Effector memory CD4-positive, alpha-beta T cell (primary cell): ENCODE data around the gene ADAD2.
"Not testable (repeated sequence)": the region's sequence is repeated elsewhere in the genome, so short reads cannot be mapped to it uniquely, and the experiment has no call there.

ENCODE experiments used
- DNase-seq, 3 donors: peaks; one replicate each; pipeline ENCODE4 v3.0.0-alpha.2; 2020
- H3K27ac ChIP-seq: 2 replicates; pipeline ENCODE4 v1.7.0; 2013; ENCODE audit warnings: mild to moderate bottlenecking, low read length, moderate library complexity; ENCODE audit not compliant: insufficient read depth, poor library complexity, severe bottlenecking
- H3K27me3 ChIP-seq: replicated peaks from 2 replicates; pipeline ENCODE4 v1.7.0; 2013; ENCODE audit warnings: mild to moderate bottlenecking, low read length; ENCODE audit not compliant: insufficient read depth, control insufficient read depth, poor library complexity, severe bottlenecking
- H3K36me3 ChIP-seq: 2 replicates; pipeline ENCODE4 v1.7.0; 2013; ENCODE audit warnings: mild to moderate bottlenecking, low read length, moderate library complexity; ENCODE audit not compliant: control insufficient read depth, insufficient read depth
- H3K4me1 ChIP-seq: 2 replicates; pipeline ENCODE4 v1.7.0; 2013; ENCODE audit warnings: low read length, mild to moderate bottlenecking; ENCODE audit not compliant: control insufficient read depth, insufficient read depth, poor library complexity, severe bottlenecking
- H3K4me3 ChIP-seq: 2 replicates; pipeline ENCODE4 v1.7.0; 2013; ENCODE audit warnings: low read length, low read depth, mild to moderate bottlenecking; ENCODE audit not compliant: insufficient read depth, poor library complexity, severe bottlenecking
- H3K9me3 ChIP-seq: 2 replicates; pipeline ENCODE4 v1.7.0; 2013; ENCODE audit warnings: mild to moderate bottlenecking, low read length, moderate library complexity; ENCODE audit not compliant: control insufficient read depth

Gene ADAD2

DNA sequence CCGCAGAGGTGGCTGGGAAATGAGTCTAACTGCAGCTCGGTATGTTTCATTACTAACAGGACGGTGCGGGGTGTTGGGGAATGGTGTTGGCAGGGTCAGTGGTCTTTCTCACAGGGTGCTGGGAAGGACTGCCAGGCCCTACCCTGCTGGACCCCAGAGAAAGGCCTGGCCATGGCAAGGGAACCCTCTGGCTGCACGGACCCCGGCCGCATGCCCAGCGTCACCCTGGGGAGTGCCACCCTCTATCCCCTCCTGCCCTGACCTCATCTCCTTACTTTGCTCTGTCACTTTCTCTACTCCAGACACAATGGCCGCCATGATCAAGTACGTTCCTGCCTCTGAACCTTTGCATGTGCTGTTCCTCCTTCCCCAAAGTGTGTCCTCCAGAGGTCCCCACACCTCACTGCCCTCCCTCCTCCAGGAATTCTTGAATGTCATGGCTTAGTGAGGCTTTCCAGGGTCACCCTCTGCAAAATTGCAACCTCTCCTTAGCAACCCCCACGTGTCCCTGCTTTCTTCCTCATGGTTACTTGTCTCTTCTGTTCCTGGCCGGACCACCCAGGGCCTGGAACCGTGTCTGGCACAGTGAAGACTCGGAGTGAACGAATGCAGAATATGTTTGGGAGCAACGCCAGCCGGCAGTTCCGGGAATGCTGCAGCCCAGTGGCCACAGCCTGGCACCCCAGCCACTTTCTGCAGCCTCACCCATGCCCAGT is 15.2 kb downstream of the ADAD2 start:
- Histone ChIP-seq H3K27ac (no peak overlapping the region), H3K4me3 (no peak overlapping the region), H3K9me3 (no peaks in the 10 kb centered on the region), H3K4me1 (no peaks in the 10 kb centered on the region), H3K27me3 (no peaks in the 10 kb centered on the region), H3K36me3 (no peaks in the 10 kb centered on the region)
- no peak for DNase-seq

DNA sequence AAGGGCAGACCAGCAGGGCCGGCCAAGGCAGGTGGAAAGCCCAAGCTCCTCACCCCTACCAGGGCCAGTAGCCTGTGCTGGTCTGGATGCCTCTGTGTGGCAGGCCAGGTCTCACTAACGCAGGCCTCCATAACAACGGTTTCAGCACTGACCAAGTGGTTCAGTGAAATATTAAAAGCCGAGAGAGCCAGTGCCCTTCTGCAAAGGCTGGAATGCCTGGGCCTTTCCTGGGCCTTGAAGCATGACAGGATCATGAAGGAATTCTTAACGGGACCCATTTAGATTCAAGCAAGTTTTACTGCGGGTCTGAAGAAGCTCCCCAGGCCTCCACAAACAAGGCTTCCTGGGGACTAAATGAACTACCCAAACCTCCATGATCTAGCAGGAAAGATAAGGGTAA is 16.3 kb downstream of the ADAD2 start:
- Histone ChIP-seq H3K4me3 (no peak overlapping the region), H3K9me3 (no peaks in the 10 kb centered on the region), H3K27ac (no peak overlapping the region), H3K4me1 (no peaks in the 10 kb centered on the region), H3K27me3 (no peaks in the 10 kb centered on the region), H3K36me3 (no peaks in the 10 kb centered on the region)
- no peak for DNase-seq

DNA sequence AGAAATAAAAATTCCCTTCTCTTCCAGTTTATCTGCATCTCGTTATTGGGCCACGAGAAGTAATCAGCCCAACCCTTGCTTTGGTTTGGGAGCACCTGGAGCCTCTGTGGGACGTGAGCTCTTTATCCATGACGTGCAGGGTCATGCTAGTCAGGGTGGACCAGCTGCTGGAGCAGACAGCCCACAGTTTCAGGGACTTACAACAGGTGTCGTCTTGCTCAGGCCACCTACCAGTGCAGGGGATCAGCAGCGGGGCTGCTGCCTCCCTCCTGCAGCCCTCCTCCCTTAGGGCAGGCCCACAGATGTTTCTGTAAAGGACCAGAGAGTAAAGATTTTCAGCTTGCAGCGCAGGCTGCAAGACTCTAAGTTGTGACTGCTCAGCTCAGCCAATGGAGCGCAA is 16.9 kb downstream of the ADAD2 start:
- Histone ChIP-seq H3K36me3 (no peaks in the 10 kb centered on the region), H3K27ac (no peak overlapping the region), H3K4me1 (no peaks in the 10 kb centered on the region), H3K4me3 (no peak overlapping the region), H3K9me3 (no peaks in the 10 kb centered on the region), H3K27me3 (no peaks in the 10 kb centered on the region)
- DNase-seq, result no peak

DNA sequence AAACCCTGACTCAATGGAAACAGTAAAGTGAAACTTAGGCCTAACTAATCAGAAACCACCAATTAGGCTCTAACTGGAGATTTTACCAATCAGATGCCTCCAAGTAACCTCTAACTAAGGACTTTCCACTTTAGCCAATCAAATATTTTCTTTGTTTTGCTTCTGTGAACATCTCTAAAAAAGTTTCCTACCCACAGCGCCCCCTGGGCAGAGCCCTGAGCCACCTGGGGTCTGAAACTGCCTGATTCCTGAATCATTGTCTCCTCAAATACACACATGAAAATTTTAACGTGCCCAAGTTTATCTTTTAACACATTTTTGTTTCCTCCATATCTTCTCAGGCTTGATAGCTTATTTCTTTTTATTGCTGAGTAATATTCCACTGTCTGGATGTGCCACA is 19.0 kb downstream of the ADAD2 start:
- H3K4me3 ChIP-seq, result no peak overlapping the region
- H3K27ac ChIP-seq, result no peak overlapping the region
- no peak for DNase-seq
- no peaks in the 10 kb centered on the region for H3K9me3 ChIP-seq
- no peaks in the 10 kb centered on the region for H3K27me3 ChIP-seq
- H3K36me3 ChIP-seq, result no peaks in the 10 kb centered on the region
- no peaks in the 10 kb centered on the region for H3K4me1 ChIP-seq

DNA sequence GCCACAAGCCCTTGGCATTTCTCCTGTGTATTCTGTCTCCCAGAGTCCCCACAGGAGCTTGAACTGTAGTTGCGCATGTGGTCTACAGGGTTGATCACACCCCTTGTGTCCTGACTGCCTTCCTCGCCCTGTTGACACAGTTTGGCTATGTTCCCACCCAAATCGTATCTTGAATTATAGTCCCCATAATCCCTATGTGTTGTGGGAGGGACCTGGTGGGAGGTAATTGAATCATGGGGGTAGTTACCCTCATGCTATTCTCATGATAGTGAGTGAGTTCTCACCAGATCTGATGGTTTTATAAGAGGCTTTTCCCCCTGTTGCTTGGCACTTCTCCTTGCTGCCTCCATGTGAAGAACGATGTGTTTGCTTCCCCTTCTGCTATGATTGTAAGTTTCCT is 21.2 kb downstream of the ADAD2 start:
- DNase-seq, result no peak

DNA sequence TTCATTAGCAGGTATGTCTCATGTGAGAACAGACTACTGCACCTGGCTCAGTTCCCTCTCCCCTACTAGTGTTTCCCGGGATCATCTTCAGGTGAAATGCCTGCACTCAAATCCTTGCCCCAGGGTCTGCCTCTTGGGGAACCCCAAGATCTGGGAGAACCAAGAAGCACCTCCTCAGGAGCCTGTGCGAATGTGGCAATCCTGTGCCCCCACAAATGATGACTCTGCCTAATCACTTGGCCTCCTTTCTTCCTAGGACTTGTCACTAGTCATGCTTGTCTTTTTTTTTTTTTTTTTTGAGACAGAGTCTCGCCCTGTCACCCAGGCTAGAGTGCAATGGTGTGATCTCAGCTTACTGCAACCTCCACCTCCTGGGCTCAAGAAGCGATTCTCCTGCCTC is 21.7 kb downstream of the ADAD2 start:
- no peaks in the 10 kb centered on the region for H3K36me3 ChIP-seq
- DNase-seq, result no peak
- H3K4me1 ChIP-seq, result no peaks in the 10 kb centered on the region
- H3K9me3 ChIP-seq, result no peaks in the 10 kb centered on the region
- H3K27ac ChIP-seq, result no peak overlapping the region
- H3K27me3 ChIP-seq, result no peaks in the 10 kb centered on the region
- no peak overlapping the region for H3K4me3 ChIP-seq

More for the DNA sequence above, 21.2 kb downstream of the ADAD2 start:
- Histone ChIP-seq H3K4me3 (no peak overlapping the region), H3K36me3 (no peaks in the 10 kb centered on the region), H3K27ac (no peak overlapping the region), H3K27me3 (no peaks in the 10 kb centered on the region), H3K4me1 (no peaks in the 10 kb centered on the region), H3K9me3 (no peaks in the 10 kb centered on the region)

DNA sequence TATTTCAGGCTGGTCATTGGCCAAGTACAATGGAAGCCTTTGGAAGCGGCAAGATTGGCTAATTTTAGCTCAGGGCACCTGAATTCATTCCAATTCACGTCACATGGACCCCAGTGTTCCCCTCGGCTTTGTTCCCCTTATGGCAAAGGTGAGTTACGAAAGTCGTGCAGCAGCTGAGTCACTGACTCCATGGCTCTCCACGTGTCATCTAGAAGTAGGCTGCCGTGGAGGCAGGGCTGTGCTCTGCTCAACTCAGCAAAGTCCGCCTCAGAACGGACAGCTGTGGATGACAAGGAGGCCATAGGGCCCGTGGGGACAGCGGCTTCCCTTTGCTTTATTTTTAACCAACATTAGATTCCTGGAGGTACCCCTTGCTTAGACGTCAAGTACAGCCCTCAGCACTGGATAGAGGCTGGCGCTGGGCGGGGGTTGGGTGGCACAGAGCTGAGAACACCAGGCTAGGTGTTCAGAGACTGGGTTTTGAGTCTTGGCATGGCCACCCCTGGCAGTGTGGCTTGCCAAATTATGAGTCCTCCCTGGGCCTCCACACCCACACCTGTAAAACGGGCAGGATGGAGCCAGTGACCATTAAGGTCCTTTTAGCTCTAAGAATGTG is 23.6 kb downstream of the ADAD2 start:
- Histone ChIP-seq H3K4me1 (no peaks in the 10 kb centered on the region), H3K27me3 (no peaks in the 10 kb centered on the region), H3K9me3 (no peaks in the 10 kb centered on the region), H3K27ac (no peak overlapping the region), H3K36me3 (no peaks in the 10 kb centered on the region), H3K4me3 (no peak overlapping the region)
- no peak for DNase-seq

DNA sequence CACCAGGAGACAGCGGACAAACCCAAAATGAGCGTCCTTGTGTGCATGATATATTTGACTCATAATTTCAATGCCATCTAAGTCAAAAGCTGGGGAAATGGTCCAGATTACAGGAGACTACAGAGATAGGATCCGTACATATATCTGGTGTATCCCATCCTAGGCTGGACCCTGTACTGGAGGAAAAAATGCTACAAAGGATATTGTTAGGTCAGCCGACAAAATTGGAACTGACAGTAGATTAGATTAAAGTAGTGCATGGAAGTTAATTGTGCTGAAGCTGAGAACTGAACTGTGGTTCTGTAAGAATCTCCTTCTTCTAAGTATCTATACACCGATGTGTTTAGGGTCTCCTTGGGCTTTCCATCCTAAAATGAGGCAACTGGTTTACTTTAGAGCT is 24.6 kb downstream of the ADAD2 start:
- Histone ChIP-seq H3K27me3 (no peaks in the 10 kb centered on the region), H3K9me3 (no peaks in the 10 kb centered on the region), H3K36me3 (no peaks in the 10 kb centered on the region), H3K4me1 (no peaks in the 10 kb centered on the region), H3K27ac (no peak overlapping the region), H3K4me3 (no peak overlapping the region)
- DNase-seq, result no peak

DNA sequence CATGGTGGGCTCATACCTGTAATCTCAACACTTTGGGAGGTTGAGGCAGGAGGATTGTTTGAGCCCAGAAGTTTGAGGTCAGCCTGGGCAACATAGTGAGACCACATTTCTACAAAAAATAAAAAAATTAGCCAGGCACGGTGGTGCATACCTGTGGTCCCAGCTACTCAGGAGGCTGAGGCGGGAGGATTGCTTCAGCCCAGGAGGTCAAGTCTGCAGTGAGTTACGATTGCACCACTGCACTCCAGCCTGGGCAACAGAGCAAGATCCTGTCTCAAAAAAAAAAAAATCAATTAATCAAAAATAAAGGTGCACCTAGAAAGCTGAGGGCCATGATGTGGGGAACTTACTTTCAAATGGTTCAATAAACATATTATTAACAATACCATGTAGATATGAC is 25.2 kb downstream of the ADAD2 start:
- H3K4me1 ChIP-seq, H3K9me3 ChIP-seq, H3K4me3 ChIP-seq, H3K27me3 ChIP-seq, H3K36me3 ChIP-seq, DNase-seq, H3K27ac ChIP-seq: not testable (repeated sequence)

DNA sequence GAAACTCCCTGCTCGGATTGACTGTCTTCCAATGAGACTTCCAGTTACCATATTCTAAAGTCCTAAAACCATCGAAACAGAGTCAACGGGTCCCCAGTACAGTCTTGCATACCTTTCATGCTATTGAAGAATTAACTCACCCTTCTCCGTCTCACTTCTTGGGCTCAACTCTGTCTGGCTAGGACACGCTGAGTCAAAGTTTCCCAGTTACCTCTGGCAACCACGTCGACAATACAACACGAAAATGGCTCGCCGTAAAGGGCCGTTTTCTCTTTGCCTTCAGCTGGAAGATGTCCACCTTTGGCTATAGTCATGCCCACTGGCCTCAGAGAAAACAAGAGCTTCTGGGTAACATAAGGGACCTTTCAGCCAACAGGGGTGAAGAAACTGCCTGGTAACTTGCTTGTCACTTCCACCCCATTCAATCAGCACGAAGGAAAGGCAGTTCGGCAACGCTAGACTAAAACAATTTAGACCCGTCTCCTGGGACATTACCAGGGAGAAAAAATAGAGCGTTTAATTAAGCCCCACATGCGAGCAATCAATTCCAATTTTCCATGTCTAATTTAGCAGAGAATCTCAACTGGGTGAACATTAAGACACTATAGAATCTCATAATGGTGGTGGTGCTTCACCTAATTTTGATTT is 27.3 kb downstream of the ADAD2 start:
- H3K9me3 ChIP-seq, result no peaks in the 10 kb centered on the region
- H3K36me3 ChIP-seq, result no peaks in the 10 kb centered on the region
- H3K27me3 ChIP-seq, result no peaks in the 10 kb centered on the region
- no peak overlapping the region for H3K27ac ChIP-seq
- H3K4me1 ChIP-seq, result no peaks in the 10 kb centered on the region
- no peak for DNase-seq
- H3K4me3 ChIP-seq, result no peak overlapping the region
